Brain microvascular endothelial cell (primary cell): ENCODE measurements around the gene UCHL3.

ENCODE experiments used
- DNase-seq: peaks from one replicate; pipeline ENCODE4 v3.0.0-alpha.2; 2020
- H3K27ac ChIP-seq: fragments of 250-450 bp; sonication (Bioruptor Pico); 2 replicates; pipeline ENCODE4 v1.5.1; 2020; ENCODE audit warnings: mild to moderate bottlenecking, moderate library complexity
- H3K27me3 ChIP-seq: fragments of 250-450 bp; sonication (Bioruptor Pico); replicated peaks from 2 replicates; pipeline ENCODE4 v1.5.1; 2020; ENCODE audit warnings: mild to moderate bottlenecking
- H3K36me3 ChIP-seq: fragments of 250-450 bp; sonication (Bioruptor Pico); replicated peaks from 2 replicates; pipeline ENCODE4 v1.5.1; 2020; ENCODE audit warnings: mild to moderate bottlenecking
- H3K4me3 ChIP-seq: 2 replicates; pipeline ENCODE4 v1.5.1; 2011; ENCODE audit warnings: low read depth, mild to moderate bottlenecking, control low read depth, low read length, moderate library complexity
- CTCF ChIP-seq: IDR thresholded peaks from 2 replicates; pipeline ENCODE4 v1.5.1; 2011; ENCODE audit warnings: low read depth, mild to moderate bottlenecking, moderate library complexity, low read length, control low read depth, inconsistent platforms; ENCODE audit errors: missing control alignments
- in situ Hi-C: cut with HindIII; loops from 2 replicates; pipeline ENCODE4 v1.10.0; 2017; ENCODE audit warnings: low sequenced_read_pairs, low pct_ligation_motif_present

Gene UCHL3

GRCh38 chr13:75618308-75618707, 68.7 kb downstream of the UCHL3 start:
- no peak for DNase-seq
- H3K4me3 ChIP-seq, result no peak overlapping the region
- in situ Hi-C loops, result no loop called here
- H3K36me3 ChIP-seq, result no peaks in the 10 kb centered on the region
- no peaks in the 10 kb centered on the region for H3K27me3 ChIP-seq
- no peak overlapping the region for H3K27ac ChIP-seq
- no peak for TF ChIP-seq CTCF

GRCh38 chr13:75620020-75620419, 70.4 kb downstream of the UCHL3 start:
- Histone ChIP-seq H3K27me3 (no peaks in the 10 kb centered on the region), H3K36me3 (no peaks in the 10 kb centered on the region), H3K27ac (peak overlapping the region; percentile 54), H3K4me3 (no peak overlapping the region)
- in situ Hi-C loops, result no loop called here
- no peak for DNase-seq
- TF ChIP-seq CTCF, result no peak

GRCh38 chr13:75621147-75621546, 71.6 kb downstream of the UCHL3 start:
- in situ Hi-C loops, result no loop called here
- Histone ChIP-seq H3K27me3 (no peaks in the 10 kb centered on the region), H3K4me3 (peak overlapping the region; percentile 9), H3K36me3 (peaks cover 4% of the 10 kb centered on the region), H3K27ac (peak overlapping the region; percentile 54)
- DNase-seq, result peak; percentile 24
- no peak for TF ChIP-seq CTCF

- no peak overlapping the region for H3K27ac ChIP-seq
- no peaks in the 10 kb centered on the region for H3K27me3 ChIP-seq
- in situ Hi-C loops, result no loop called here
- TF ChIP-seq CTCF, result no peak
- DNase-seq, result no peak
- H3K4me3 ChIP-seq, result no peak overlapping the region
- peaks cover 4% of the 10 kb centered on the region for H3K36me3 ChIP-seq
These were observed 79.2 kb downstream of the UCHL3 start for GRCh38 chr13:75628801-75629200.

- TF ChIP-seq CTCF, result no peak
- Histone ChIP-seq H3K36me3 (no peaks in the 10 kb centered on the region), H3K27me3 (no peaks in the 10 kb centered on the region), H3K4me3 (no peak overlapping the region), H3K27ac (peak overlapping the region; percentile 42)
- DNase-seq, result peak; percentile 85
- in situ Hi-C loops, result no loop called here
These were observed 83.7 kb downstream of the UCHL3 start for GRCh38 chr13:75633285-75633684.

GRCh38 chr13:75635101-75635827, 85.7 kb downstream of the UCHL3 start:
- no peaks in the 10 kb centered on the region for H3K36me3 ChIP-seq
- no peaks in the 10 kb centered on the region for H3K27me3 ChIP-seq
- DNase-seq, result no peak
- no peak for TF ChIP-seq CTCF
- H3K4me3 ChIP-seq, result peak overlapping the region; percentile 96
- H3K27ac ChIP-seq, result peak overlapping the region; percentile 62
- in situ Hi-C loops, result no loop called here
